GM19043 (cell line): ENCODE results near the gene TOGARAM2.

Experiments used
- ATAC-seq: cut with Tn5 transposase; IDR thresholded peaks from one replicate; pipeline ENCODE4 v1.9.1; 2021; ENCODE audit warnings: low read depth; ENCODE audit not compliant: unreplicated experiment

TOGARAM2 gene

GRCh38 chr2:28997237-28997846, 16.2 kb downstream of the TOGARAM2 start:
- ATAC-seq: no peak

- ATAC-seq: no peak
Measured at GRCh38 chr2:28997847-28998735, 17.0 kb downstream of the TOGARAM2 start.

- peak; percentile 96 for ATAC-seq
Measured at GRCh38 chr2:29000481-29000880, 19.4 kb downstream of the TOGARAM2 start.

- no peak for ATAC-seq
Measured at GRCh38 chr2:29000956-29001355, 19.9 kb downstream of the TOGARAM2 start.

- no peak for ATAC-seq
Measured at GRCh38 chr2:29001806-29002205, 20.7 kb downstream of the TOGARAM2 start.

- no peak for ATAC-seq
Measured at GRCh38 chr2:29004755-29005154, 23.7 kb downstream of the TOGARAM2 start.

- ATAC-seq: no peak
Measured at GRCh38 chr2:29005331-29005730, 24.2 kb downstream of the TOGARAM2 start.

GRCh38 chr2:29006092-29006979, 25.2 kb downstream of the TOGARAM2 start:
- ATAC-seq: no peak

- ATAC-seq: no peak
Measured at GRCh38 chr2:29006980-29007301, 25.8 kb downstream of the TOGARAM2 start.

- no peak for ATAC-seq
Measured at GRCh38 chr2:29009270-29009669, 28.2 kb downstream of the TOGARAM2 start.

GRCh38 chr2:29009711-29010677, 28.9 kb downstream of the TOGARAM2 start:
- ATAC-seq: no peak

- ATAC-seq: no peak
Measured at GRCh38 chr2:29010946-29011345, 29.8 kb downstream of the TOGARAM2 start.

GRCh38 chr2:29011418-29012060, 30.4 kb downstream of the TOGARAM2 start:
- no peak for ATAC-seq

GRCh38 chr2:29012211-29012681, 31.1 kb downstream of the TOGARAM2 start:
- no peak for ATAC-seq

GRCh38 chr2:29013057-29013780, 32.1 kb downstream of the TOGARAM2 start:
- ATAC-seq: no peak

GRCh38 chr2:29014331-29014730, 33.2 kb downstream of the TOGARAM2 start:
- ATAC-seq: no peak

- peak; percentile 64 for ATAC-seq
Measured at GRCh38 chr2:29014811-29015421, 33.8 kb downstream of the TOGARAM2 start.

GRCh38 chr2:29015701-29016470, 34.8 kb downstream of the TOGARAM2 start:
- no peak for ATAC-seq
